PC-3 (cell line): ENCODE results near the gene CDH13.

ENCODE experiments used
- EZH2 ChIP-seq: fragments of 300-600 bp; sonication (generic); IDR thresholded peaks from one replicate; pipeline ENCODE4 v1.6.1; 2017; ENCODE audit warnings: antibody characterized with exemption, mild to moderate bottlenecking, low read length; ENCODE audit not compliant: unreplicated experiment
- EZH2phosphoT487 ChIP-seq: fragments of 300-600 bp; sonication (generic); IDR thresholded peaks from 2 replicates; pipeline ENCODE4 v1.6.1; 2018; ENCODE audit warnings: mild to moderate bottlenecking, antibody characterized with exemption, low read length, borderline replicate concordance
- TF ChIP-seq, protein P1 (sequence below): fragments of 300-600 bp; sonication (generic); conservative IDR thresholded peaks from 2 replicates; pipeline ENCODE4 v1.5.1; 2017; ENCODE audit warnings: antibody characterized with exemption, low read depth, mild to moderate bottlenecking, low read length

DNA sequence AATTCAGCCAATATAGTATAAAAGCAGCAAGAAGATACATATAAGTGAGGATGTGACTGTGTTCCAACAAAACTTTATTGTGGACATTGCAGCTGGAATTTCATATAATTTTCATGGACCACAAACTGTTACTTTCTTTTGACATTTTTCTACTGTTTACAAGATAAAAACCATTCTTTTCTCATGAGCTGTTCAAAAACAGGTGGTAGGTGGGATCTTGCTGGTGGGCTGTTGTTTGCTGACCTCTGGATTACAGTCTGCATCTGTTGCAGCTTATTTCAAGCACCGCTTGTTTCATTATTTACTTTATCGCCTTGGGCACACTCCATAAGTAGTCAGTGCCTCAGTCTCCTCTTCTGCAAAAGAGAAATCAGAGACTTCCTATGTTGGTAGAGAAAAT lies 99.5 kb downstream of the CDH13 start:
- TF ChIP-seq, protein P1, sequence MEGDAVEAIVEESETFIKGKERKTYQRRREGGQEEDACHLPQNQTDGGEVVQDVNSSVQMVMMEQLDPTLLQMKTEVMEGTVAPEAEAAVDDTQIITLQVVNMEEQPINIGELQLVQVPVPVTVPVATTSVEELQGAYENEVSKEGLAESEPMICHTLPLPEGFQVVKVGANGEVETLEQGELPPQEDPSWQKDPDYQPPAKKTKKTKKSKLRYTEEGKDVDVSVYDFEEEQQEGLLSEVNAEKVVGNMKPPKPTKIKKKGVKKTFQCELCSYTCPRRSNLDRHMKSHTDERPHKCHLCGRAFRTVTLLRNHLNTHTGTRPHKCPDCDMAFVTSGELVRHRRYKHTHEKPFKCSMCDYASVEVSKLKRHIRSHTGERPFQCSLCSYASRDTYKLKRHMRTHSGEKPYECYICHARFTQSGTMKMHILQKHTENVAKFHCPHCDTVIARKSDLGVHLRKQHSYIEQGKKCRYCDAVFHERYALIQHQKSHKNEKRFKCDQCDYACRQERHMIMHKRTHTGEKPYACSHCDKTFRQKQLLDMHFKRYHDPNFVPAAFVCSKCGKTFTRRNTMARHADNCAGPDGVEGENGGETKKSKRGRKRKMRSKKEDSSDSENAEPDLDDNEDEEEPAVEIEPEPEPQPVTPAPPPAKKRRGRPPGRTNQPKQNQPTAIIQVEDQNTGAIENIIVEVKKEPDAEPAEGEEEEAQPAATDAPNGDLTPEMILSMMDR, result no peak
- no peak for TF ChIP-seq EZH2
- no peak for TF ChIP-seq EZH2phosphoT487
